GM18519 (cell line): Measurements from ENCODE around the gene PLCH1.

Experiments
- ATAC-seq: cut with Tn5 transposase; IDR thresholded peaks from one replicate; pipeline ENCODE4 v1.9.1; 2021; ENCODE audit warnings: mild to moderate bottlenecking, moderate library complexity; ENCODE audit not compliant: unreplicated experiment, low FRiP score

Gene PLCH1

GRCh38 chr3:155495387-155495786 is 249.5 kb downstream of the PLCH1 start:
- ATAC-seq = peak; percentile 85

DNA sequence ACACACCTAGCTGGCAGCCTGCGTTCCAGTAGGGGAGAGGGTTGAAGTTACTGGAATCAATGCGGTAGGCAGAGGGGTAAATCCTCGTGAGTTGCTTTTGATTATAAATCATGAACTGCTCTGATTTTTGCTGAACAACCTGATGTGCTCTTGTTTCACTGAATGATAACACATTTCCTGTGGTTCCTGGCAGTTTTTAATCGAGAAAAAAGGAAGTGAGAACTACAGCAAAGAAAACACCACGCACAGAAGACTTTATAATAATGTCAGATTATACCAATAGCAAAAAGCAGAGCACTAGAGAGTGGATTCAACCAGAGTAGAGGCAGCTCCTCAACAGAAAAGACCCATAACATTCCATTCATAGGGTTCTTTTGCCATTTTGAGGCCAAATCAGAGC is 250.5 kb downstream of the PLCH1 start:
- peak; percentile 62 for ATAC-seq

DNA sequence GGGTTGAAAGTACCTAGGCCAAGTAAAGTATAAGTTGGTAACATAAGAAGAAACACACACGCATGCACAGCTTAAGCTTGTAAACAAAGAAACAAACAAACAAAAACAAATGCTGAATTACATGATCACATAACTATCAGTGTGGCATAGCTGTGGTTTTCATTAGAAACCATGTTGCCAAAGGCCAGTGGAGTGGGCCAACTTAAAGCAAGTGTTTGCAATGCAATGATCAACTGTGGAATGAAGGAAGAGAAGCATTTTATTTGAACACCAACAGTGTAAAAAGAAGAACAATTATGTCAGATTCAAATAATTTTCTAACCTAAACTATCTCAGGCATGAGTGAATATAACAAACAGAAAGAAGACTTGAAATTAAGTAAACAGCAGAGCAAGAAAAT is 252.0 kb downstream of the PLCH1 start:
- no peak for ATAC-seq

DNA sequence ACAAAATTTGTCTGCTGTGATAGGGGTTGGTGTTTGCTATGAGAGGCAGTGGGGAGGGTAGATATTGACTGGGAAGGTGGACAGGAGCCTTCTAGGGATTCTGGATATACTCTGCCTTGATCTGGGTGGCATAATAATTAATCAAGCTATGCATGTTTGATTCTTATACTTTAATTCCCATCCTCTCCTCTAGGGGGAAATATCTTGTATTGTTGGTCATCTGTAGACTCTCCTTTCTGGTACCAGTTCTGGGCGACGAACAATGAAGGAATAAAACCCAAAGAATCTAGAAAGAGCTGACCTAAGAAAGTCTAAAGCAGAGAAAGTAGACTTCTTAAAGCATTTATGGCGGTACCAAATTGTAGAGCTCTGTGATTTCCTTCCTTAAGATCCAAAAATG is 253.2 kb downstream of the PLCH1 start:
- ATAC-seq = no peak

DNA sequence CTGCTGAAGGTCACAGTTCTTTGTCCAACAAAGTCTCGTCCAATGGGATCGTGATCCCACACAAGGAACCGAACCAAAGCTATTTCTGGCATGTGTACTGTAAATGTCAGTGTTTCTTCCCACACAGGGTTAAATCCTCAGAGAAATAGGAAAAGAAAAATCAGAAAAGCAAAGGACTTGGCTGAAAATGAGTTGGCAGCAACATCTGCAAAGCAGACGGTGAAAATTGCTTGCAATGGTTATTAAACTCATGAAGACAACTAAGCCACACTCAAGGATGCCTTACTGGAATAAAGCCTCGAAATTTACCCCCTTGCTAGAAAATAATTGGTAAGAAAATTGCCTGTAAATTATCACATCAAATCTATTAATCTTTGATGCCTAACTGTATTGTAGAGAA is 256.2 kb downstream of the PLCH1 start:
- ATAC-seq = no peak

GRCh38 chr3:155485897-155486296 is 259.0 kb downstream of the PLCH1 start:
- no peak for ATAC-seq

GRCh38 chr3:155481591-155481990 is 263.3 kb downstream of the PLCH1 start:
- no peak for ATAC-seq

DNA sequence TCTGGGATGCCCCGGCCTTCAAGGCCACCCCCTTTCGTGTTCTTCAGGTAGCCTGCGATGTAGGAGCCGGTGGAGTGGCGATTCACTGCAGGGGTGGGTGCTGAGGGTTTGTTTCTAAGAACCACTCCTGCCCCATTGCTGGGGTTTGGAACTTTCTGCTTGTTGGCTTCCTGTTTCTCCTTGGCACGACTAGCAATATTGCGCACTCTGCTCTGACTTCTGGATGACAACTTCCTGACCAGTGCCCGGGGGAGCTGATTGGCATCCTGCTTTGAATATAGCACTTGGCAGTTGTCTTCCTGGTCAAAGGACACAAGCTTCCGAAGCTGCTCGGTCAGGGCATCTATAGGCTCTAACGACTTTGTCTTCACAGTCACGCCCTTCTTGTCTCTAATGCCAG is 263.8 kb downstream of the PLCH1 start:
- no peak for ATAC-seq

- no peak for ATAC-seq
Observed at GRCh38 chr3:155465664-155466063, 279.2 kb downstream of the PLCH1 start.

DNA sequence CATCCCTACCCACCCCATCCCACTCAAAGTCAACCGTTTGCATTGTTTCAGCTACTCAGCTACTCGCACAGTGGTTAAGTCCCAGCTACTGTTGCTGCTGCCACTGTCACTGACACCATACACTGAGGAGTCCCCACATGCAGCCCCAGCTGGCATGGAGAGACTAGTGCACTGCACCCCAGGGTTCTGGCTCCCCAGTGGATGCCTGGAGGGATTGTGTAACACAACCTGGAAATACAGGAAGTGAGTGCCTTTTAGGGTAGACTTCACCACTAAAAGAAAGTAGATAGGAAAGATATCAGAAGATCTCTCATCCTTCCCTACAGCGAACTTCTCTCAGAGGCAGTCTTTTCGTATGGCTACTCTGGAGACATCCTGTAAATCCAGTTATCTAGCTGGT is 282.2 kb downstream of the PLCH1 start:
- ATAC-seq = no peak

- no peak for ATAC-seq
Observed at GRCh38 chr3:155457591-155457990, 287.3 kb downstream of the PLCH1 start.

- ATAC-seq = no peak
Observed at GRCh38 chr3:155455765-155456164, 289.1 kb downstream of the PLCH1 start.

- ATAC-seq = no peak
Observed at GRCh38 chr3:155453512-155453911, 291.4 kb downstream of the PLCH1 start.

GRCh38 chr3:155449613-155450267 is 295.1 kb downstream of the PLCH1 start:
- no peak for ATAC-seq

- no peak for ATAC-seq
Observed at GRCh38 chr3:155448531-155448930, 296.3 kb downstream of the PLCH1 start.

DNA sequence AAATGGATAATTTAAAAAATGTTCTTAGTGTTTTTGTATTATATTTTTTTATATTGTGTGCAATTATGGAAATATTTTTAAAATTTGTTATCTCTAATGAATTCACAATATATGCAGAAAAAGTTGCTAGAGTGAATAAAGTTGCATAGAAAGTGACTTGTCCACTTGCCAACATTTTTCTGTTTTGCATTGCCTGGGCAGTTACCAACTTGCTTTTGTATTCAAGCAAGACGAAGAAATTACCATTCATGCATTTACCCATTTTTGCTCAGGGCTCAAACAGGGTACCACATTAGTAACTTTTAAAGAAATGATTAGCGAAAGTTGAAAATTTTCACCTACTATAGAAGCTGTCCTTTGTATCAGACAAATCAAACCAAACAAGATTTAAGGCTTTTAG is 298.5 kb downstream of the PLCH1 start:
- no peak for ATAC-seq

DNA sequence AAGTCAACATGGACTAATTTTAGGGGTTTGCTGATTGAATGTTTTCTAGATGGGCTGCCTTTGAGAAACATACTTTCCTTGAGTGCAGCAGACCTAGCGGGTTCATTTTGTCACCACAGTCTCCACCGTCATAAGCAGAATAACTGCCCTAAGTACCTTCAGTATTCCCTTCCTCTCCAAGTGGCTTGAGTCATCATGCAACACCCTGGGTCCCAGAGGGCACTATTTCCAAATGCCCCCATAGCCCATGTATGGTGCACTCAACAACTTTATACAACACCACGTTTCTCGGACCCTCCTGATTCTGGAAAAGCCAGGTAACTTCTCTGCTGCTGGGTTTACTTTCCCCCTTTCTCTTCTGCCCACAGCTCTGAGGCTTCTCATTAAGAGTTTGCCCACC is 300.1 kb downstream of the PLCH1 start:
- no peak for ATAC-seq

GRCh38 chr3:155443815-155444214 is 301.1 kb downstream of the PLCH1 start:
- no peak for ATAC-seq

GRCh38 chr3:155442072-155442471 is 302.8 kb downstream of the PLCH1 start:
- no peak for ATAC-seq

GRCh38 chr3:155441506-155441905 is 303.4 kb downstream of the PLCH1 start:
- ATAC-seq = no peak

DNA sequence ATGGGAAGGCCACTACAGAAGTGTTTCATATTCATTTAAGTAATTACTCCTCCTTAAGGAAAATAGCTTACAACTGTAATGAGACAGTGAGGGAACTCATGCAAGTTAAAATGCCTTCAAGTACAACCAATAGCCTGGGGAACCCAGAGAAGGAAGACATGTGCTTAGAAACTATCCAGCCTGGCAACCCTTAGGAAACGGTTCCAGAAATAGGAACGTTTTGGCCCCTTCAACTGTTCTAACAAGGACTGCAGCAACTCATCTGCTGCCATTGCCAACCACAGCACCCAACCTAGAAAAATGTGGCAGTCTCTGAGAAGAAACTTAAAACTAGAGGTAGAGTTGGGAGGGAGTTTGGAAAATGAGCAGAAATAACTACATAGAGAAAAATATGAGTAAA is 303.8 kb downstream of the PLCH1 start:
- no peak for ATAC-seq

DNA sequence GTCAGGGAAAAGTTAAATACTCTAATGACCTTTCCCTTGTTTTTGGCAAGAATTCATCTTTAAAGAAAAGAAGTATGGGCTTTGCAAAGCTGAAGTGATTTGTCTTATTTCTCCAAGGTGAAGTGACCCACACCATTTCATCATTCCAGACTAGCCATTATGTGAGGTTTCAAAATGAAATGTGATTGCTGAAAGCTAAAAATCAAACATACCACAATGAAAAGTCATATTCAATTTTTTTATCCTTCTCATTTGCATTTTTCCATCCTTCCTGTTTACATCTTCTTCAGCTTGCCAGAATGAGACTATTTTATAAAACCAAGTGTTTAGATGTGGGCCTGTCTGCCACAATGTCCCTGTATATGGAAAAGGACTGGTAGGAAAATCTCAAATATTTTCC is 309.1 kb downstream of the PLCH1 start:
- no peak for ATAC-seq
